RPMI8226 (cell line): Measurements from ENCODE around the gene ADGRB3.
A peak's percentile ranks its signal among the peaks of the same experiment; 100 is the strongest.
"Not testable (repeated sequence)": the region's sequence is repeated elsewhere in the genome, so short reads cannot be mapped to it uniquely, and the experiment has no call there.

Experiments
- DNase-seq: peaks from one replicate; pipeline ENCODE4 v3.0.0-alpha.2; 2015

ADGRB3 gene

DNA sequence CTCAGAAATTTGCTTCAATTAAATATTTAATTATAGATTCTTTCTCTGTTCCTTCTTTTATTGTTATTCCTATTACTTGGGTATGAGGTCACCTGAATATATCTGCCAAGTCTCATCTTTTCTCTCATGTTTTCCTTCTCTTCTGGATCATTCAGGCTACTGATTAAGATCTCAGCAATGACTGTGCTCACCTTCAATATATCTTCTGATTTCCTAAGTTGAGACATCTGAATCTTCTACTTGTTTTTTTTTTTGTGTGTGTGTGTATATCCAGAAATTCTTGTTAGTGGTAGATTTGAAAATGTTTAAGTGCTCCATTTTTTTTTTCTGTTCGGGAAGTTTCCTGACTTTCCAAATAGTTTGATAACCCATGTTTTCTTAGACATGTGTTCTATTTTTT, 108.0 kb downstream of the ADGRB3 start:
- DNase-seq = no peak

DNA sequence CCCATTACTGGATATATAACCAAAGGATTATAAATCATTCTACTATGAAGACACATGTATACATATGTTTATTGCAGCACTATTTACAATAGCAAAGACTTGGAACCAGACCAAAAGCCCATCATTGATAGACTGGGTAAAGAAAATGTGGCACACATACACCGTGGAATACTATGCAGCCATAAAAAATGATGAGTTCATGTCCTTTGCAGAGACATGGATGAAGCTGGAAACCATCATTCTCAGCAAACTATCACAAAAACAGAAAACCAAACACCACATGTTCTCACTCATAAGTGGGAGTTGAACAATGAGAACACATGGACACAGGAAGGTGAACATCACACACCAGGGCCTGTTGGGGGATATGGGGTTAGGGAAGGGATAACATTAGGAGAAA, 109.3 kb downstream of the ADGRB3 start:
- not testable (repeated sequence) for DNase-seq

DNA sequence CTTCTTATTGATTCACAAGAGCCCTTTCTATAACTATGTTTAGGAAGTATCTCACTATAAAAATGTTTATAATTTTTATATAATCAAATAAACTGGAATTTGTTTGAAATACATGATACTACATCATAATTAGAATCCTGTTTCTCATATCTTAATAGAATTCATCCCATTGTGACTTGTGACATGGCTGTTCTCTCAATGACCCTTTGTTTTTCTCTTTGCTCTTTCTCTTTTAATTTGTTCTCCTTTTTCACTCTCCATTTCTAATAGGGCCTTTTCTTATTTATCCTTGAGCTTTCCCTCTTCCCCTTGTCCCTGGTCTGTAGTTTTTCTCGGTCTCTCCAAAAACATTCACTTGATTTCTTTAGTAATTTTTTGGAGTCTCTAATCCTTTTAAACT, 111.3 kb downstream of the ADGRB3 start:
- no peak for DNase-seq

DNA sequence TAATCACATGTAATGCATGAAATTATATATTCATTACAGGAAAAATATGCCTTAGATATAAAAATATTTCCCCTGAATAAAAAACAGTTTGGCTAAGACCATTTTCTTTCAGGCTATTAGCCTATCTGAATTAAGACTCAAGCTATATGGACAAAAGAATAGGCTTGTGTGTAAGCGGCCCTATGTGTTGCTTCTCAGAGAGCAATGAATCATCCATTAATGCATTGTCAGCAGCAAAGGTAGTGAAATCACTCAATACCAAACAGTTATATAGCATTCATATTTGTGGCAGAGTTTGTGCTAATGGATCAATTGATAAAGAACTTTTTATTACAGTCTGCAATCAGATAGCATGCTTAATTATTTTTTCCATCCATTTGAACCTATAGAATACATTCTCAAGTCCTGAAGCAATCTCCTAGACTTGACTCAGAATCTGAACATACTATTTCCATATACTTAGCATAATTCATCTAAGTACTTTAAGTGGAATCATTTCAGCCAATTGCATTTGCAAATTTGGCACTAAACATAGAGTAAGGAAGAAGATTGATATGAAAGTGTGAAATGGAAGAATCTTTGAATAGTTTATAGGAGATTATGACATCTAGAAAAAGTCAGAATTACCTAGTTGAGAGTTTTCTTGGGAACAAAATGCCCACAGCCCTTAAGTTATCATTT, 112.2 kb downstream of the ADGRB3 start:
- no peak for DNase-seq

DNA sequence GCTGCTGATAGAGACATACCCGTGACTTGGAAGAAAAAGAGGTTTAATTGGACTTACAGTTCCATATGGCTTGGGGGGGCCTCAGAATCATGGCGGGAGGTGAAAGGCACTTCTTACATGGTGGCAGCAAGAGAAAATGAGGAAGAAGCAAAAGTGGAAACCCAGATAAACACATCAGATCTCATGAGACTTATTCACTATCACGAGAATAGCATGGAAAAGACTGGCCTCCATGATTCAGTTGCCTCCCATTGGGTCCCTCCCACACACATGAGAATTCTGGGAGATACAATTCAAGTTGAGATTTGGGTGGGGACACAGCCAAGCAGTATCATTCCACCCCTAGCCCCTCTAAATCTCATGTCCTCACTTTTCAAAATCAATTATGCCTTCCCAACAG, 112.8 kb downstream of the ADGRB3 start:
- not testable (repeated sequence) for DNase-seq

DNA sequence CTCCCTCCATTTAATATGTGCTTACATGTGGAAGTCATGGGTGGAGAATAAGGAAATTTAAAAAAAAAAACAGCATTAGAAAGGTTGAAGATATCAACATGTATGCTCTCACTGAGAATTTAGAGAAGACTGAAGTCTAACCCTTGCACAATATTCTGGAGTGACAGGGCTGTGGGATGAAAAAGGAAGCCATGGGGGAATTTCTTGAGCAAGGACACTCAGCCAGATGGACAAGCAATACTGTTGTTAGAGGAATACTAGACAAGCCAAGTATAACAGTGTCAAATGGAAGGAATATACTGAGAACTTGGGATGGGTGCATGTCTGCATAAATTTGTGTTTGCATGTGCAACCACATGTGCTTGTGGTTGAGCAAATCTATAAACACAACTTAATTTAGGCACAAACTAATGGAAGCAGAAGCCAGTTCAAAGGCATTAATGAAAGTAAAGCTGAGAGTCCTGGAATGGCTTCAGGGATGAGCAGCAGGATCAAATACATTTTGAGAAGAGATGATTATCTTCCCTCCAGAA, 119.7 kb downstream of the ADGRB3 start:
- DNase-seq = no peak

DNA sequence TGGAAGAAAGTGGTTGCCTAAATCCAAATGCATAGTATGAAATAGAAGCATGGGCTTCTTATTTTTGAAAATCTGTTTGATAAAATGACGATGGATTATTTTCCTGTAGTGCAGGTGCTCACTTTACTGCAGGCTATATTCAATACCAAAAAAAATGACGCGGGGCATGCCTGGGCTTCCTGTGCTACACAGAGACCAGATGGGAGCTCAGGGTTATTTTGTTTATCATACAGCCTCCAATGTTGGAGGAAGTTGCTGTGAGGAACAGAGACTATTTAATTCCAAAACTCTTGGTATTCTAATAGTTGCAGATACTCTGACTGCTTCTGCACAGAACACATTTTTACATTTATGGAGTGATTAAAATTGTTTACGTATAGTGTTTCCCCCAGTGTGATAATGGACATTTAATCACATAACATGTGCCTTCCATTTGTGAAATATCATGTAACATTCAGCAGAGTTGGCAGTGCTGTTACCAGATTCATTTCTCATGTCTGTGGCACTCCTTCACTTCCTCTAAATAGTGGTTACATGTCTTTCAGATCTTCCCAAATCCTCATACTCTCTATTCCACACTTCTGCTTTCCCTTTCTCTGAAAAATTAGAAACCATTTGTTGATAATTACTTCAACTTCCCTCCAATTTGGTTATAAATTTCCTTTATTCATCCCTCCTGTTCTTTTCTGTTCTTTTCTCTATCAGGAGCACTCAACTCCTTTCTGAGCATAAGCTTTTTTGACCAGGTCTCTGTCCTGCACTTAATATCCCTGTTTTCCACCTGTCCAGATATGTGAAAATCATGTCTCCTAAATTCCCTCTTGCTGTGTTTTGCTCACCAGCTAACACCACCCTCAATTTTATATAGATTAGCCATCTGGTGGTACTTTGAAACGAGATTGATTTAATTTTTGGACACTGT, 121.6 kb downstream of the ADGRB3 start:
- DNase-seq = peak; percentile 36

DNA sequence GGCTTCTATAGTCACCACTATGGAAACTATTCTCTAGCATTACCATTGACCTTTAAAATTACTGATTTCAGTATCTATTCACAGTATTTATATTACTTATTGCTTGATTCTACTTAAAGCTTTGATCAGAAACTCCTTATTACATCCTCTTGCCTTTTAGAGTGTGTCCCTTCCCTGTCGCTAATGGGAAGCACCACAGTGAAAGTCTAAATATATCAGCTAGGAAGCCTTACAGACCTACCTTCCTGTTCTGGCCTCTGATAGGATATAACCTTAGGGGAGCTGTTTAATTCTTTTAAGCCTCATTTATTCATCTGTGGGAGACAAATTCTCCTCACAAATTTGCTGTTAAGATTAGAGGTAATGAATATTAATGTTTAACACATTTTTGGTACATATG, 122.7 kb downstream of the ADGRB3 start:
- no peak for DNase-seq

DNA sequence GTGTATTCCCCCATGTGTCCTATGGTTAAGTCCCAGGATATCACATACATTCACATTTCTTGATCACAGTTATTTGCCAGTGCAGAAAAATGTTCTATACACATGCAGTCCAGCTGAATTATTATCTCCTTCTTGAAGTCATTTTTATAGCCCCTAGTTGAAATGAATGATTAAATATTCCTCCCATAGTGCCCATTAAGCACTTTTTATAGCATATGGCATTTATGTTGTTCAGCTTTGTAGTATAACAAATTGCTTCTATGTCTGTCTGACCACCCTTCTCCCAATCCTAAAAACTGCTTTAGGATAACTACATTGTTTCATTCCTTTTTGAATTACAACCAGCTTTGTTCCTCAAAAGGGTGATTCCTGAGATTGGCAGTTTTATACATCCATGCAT, 123.5 kb downstream of the ADGRB3 start:
- no peak for DNase-seq

DNA sequence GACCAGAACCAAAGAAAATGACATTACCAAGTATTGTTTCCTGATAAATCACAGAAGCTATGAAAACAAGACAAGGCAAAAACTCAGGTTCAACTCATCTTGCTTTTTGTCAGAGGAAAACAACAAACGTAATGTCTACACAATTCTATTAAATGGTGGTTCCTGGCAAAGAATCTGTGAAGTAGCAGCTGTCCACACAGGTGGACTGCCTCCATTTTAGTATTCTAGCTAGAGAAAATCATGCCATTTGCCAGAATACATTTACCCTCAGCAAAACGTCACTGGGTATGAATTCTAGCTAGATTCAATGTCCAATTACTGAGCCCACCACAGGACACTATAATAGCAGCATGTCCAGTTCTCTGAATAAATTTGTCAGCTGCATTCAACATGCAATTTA, 125.4 kb downstream of the ADGRB3 start:
- no peak for DNase-seq

DNA sequence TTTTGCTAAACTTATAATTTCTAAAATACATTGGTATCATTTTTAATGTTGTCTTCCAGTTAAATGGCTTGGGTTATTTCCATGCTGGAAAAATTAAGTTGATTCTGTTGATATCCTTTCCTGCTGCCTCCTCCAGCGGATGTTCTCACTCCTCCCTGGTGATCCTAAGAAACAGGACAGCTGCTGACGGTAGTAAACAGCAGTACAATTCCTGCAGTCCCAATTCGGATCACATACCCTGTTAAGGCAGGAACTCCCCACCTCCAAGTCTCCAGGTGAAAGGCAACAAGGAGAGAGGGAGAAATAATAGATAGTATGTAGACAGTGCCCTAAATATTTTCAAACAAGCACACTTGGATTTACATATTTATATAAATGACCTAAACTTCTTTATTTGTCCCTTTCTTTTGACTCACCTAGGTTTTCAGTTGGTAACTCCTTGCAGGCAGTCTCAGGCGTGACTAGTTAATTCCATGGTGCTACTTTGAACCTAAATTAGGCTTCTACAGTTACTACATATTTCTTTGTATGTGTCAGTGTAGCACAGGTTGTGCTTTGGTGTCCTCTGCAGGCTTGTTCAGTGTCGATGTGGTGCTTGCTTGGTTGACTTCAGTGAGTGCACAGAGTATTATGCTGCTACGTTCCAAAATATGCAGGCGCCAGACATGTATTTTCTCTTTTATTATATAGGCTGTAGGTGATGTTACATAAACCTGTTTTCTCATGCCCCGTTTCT, 126.0 kb downstream of the ADGRB3 start:
- peak; percentile 14 for DNase-seq

DNA sequence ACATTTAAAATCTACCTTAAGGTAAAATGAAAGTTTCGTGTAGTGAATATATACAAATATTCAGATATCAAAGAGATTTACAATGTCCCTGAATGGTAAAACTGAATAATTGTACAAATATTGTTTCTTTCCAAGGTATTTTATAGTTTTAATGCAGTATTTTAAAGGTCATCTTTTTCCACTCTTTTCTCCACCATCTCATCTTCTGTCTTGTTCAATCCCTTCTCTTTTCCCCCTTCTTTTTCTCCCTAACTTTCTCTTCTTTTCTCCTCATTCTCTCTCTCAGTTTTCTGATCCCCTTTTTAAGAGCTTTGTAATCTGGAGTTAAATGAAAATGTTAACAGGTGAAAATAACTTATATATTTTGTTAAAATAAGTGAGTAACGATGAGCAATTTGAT, 126.9 kb downstream of the ADGRB3 start:
- DNase-seq = no peak

DNA sequence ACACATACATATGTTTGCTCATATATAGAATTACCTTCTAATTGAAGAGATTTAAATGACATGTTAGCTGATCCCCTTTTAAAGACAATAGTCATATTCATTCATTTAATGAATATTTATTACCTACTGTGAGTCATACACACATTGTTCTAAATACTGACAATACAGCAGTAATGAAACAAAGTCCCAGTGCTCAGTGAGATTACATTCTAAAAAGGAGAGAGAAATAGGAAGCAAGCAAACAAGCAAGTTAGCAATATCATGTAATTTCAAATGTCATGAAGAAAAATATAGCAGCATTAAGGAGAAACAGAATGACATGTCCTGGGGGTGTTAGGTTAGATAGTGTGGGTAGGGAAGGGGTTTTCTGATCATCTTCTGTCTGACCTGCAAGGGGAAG, 136.3 kb downstream of the ADGRB3 start:
- no peak for DNase-seq

DNA sequence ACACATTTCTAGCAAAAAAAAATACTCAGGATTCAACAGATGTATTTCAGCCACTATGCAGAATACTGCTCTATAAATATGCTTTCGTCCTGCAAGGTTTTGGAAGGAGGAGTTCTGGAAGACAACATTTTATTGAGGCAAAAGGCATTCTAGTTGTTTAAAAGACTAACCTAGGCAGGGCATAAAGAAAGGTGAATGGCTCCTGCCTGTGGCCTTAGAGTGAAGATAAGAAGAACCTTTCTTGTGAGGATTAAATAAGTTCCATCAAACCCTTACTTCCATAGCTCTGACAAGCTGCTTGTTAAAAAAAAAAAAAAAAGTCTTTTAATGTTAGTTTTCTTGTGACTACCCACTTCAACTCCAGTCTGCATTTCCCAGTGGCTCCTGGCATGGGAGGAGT, 139.8 kb downstream of the ADGRB3 start:
- no peak for DNase-seq

DNA sequence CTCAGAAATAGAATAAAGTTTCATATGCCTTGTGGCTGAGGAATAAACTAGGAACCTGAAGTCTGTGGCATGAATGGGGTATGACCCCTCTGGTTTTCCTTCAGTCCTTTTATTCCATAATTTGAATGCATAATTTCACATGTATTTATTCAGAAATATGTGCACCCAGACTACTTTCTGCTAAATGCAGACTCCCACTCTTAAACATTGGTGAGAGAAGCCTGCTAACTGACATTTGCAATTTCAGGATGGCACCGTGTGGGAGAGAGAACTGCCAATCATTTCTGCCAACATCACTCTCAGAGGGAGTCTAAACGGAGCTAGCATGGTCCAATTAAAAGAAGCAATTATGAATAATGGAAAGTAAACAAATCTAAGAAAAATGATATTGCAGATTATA, 141.3 kb downstream of the ADGRB3 start:
- DNase-seq = no peak

DNA sequence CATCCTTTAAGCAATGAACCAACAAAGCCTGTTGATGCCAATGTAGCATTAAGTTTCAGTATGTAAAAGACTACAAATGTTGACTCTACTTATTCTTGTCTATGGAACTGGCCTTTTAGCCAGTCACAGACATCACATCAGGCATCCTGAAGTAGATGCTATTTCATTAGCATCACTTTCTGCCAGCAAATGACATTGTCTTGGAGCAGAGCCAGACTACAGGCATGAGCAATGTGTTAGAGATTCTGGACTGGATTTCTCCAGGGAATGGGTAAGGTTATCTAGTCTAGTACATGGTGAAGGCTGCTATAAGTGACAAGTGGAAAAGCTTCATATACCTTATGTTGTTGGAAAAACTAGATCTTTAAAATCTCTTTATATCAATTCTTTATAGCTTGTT, 142.9 kb downstream of the ADGRB3 start:
- no peak for DNase-seq

DNA sequence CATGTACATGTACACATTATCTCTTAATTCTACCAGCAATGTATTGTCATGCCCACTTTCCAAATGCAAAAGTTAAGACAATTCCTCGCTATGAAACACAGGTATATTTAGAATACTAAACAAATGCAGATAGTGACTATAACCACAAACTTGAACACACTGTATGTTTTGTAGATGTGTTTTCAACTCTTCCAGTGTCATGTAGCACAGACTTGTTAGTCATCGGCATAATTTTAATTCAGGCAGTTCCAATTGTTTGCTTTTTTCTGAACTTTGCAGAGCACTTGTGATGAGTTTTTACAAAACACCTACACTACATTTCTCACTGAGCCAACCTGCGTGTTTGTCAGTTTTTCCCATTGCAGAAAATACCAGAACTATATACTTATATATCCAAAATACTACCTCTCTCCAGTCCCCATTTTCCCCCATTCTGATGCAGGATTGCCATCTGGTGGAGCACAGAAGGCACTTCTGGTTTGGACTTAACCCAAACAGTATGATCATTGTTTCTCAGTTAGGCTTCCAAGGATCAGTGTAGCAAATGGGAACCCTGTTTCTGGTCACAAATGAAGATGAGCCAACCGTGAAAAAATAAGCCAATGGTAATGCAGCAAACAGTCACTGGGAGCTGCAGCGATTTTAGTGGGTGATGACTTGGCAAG, 143.4 kb downstream of the ADGRB3 start:
- peak; percentile 55 for DNase-seq

DNA sequence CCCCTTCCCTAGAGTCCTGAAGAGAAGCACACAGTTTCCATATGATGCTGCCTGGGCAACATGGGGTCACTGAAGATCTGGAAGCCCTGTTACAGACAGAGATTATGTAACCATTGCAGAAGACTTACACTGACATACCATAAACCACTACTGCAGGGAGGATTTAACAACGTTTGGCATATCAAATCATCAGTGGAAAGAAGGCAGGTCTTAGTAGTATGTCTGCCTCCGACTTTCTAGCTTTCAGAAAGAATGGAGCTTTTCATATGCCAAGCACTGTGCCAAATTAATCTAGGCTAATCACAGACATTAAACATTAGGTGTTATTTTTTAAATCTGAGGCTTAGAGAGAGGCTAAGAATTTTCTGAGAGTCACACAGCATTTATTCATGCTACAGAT, 144.3 kb downstream of the ADGRB3 start:
- DNase-seq = no peak

DNA sequence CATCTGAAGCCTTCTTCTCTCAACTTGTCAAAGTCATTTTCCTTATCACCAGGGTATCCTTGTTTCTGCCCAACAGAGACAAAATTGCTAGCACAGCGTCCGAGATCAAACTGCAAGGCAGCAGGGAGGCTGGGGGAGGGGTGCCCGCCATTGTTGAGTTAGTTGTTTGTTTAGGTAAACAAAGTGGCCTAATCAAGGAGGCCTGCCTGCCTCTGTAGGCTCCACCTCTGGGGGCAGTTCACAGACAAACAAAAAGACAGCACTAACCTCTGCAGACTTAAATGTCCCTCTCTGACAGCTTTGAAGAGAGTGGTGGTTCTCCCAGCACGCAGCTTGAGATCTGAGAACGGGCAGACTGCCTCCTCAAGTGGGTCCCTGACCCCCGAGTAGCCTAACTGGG, 155.0 kb downstream of the ADGRB3 start:
- not testable (repeated sequence) for DNase-seq

DNA sequence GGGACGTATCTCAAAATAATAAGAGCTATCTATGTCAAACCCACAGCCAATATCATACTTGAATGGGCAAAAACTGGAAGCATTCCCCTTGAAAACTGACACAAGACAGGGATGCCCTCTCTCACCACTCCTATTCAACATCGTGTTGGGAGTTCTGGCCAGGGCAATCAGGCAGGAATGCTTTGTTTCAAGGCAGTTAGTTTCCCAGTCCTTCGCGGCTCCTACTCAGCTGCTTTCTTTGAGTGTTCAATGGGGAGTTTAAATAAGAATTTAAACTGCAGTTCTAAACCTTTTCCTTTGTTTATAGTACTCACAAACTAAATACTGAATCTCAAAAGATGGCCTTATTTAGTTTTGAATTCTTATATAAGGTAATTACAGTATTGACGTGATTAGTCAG, 179.9 kb downstream of the ADGRB3 start:
- DNase-seq = not testable (repeated sequence)

DNA sequence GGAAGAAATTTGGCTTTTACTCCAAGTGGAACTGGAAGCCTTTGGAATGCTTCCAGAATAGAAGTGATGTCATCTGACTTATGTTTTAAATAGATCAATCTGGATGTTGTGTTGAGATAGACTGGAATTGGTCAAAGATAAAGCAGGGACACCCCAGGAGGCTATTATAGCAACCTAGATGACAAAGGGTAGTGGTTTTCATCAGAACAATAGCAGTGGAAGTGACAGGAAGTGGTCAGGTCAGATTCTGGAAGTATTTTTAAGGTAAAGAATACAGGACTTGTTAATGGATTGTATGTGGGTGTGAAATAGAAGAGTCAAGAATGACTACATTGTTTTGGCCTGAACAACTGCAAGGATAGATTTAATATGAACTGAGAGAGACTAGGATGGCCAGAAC, 191.4 kb downstream of the ADGRB3 start:
- no peak for DNase-seq

DNA sequence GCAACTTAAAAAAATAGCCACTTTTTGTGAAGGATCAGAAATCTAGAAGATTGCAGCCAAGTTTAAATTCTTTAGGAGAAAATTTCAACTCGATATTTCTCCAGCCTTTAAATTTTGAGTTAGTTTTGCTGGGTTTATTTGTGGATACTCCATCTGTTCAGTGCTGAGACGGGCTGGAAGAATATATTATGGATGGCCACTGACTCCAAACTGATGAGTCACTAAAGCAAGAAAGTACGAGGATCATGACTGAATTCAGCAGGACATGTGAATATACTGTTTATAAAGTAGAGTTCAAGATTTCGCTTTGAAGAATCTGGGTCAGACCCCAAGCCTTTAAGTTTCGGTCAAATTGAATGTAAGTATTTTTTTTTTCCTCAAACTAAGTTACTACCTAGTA, 199.5 kb downstream of the ADGRB3 start:
- no peak for DNase-seq

DNA sequence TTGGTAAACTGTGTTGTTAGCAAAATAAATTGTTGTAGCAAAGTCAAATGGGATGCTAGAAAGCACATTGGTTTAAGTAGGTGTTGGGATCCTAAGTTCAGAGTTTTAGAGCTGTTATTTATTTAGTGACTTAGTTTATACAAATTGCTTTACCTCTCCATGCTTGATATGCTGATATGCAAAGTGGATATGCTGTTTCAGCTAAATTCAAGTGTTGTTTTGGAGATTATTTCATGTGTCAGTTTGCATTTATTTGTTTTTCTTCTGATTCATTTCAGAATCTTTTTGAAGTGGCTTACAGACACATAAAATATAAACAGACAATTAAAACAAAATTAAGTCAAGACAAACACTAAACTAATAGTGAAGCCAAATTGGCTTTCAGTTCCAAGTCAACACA, 203.5 kb downstream of the ADGRB3 start:
- no peak for DNase-seq
